Lung (tissue), 12 donors: ENCODE measurements around the gene EXOC6B. TPM values are rescaled to one million over a fixed set of nuclear protein-coding genes. Genes with fewer than 3 reads are reported as not detected.
"Not testable (repeated sequence)": the region's sequence is repeated elsewhere in the genome, so short reads cannot be mapped to it uniquely, and the experiment has no call there.

ENCODE experiments used
- ATAC-seq: fragments of 200-7000 bp; cut with Tn5 transposase; one replicate; pipeline ENCODE4 v1.9.1; 2020; ENCODE audit warnings: moderate number of reproducible peaks; ENCODE audit not compliant: insufficient read depth, low FRiP score
- DNase-seq, 3 donors: peaks; one replicate each; pipeline ENCODE4 v3.0.0-alpha.2; 2013 to 2017
- H3K27ac ChIP-seq, 2 donors: one replicate each; pipeline ENCODE4 v1.5.1; 2013; ENCODE audit warnings: mild to moderate bottlenecking in 2 of 2, moderate library complexity in 2 of 2, control low read depth in 1 of 2, inconsistent platforms in 1 of 2, low read depth in 1 of 2, low read length in 1 of 2
- H3K27me3 ChIP-seq, 3 donors: one replicate each; pipeline ENCODE4 v1.5.1; 2013; ENCODE audit warnings: low read length in 2 of 3; ENCODE audit not compliant: control insufficient read depth in 3 of 3, insufficient read depth in 3 of 3
- H3K36me3 ChIP-seq, 4 donors: one replicate each; pipeline ENCODE4 v1.5.1; 2013; ENCODE audit warnings: low read length in 4 of 4, mild to moderate bottlenecking in 1 of 4, moderate library complexity in 1 of 4; ENCODE audit not compliant: control insufficient read depth in 4 of 4, insufficient read depth in 4 of 4
- H3K4me1 ChIP-seq, 5 donors: one replicate each; pipeline ENCODE4 v1.5.1; 2013; ENCODE audit warnings: low read length in 5 of 5, mild to moderate bottlenecking in 2 of 5, moderate library complexity in 1 of 5; ENCODE audit not compliant: control insufficient read depth in 5 of 5, insufficient read depth in 5 of 5
- H3K4me3 ChIP-seq: one replicate; pipeline ENCODE4 v1.5.1; 2013; ENCODE audit warnings: mild to moderate bottlenecking, control low read depth, moderate library complexity
- H3K9ac ChIP-seq, 2 donors: one replicate each; pipeline ENCODE4 v1.5.1; 2013; ENCODE audit warnings: low read length in 2 of 2, control low read depth in 1 of 2; ENCODE audit not compliant: insufficient read depth in 1 of 2
- H3K9me3 ChIP-seq, 4 donors: one replicate each; pipeline ENCODE4 v1.5.1; 2013; ENCODE audit warnings: low read length in 3 of 4, mild to moderate bottlenecking in 1 of 4, moderate library complexity in 1 of 4; ENCODE audit not compliant: control insufficient read depth in 4 of 4, insufficient read depth in 3 of 4
- CTCF ChIP-seq: IDR thresholded peaks from 2 replicates; pipeline ENCODE4 v1.5.1; 2012; ENCODE audit warnings: mild to moderate bottlenecking; ENCODE audit errors: control extremely low read depth, extremely low read depth
- WGBS, 2 donors: extraction: QIAGEN DNeasy Blood & Tissue Kit; methylation state at CpG; one replicate each; pipeline ENCODE4 v1.1.7; 2013; 5-methylcytosine and 5-hydroxymethylcytosine counted together
- polyA plus RNA-seq, 2 donors: library from polyadenylated mRNA; stranded (reverse); fragments of 200-250 nt; gene quantifications; one replicate each; pipeline ENCODE4 v1.2.1, GENCODE V29; 2013
- total RNA-seq, 2 donors: library from RNA; depleted of rRNA in 1 of 2; stranded (reverse); fragments of >200 nt in 1 of 2; gene quantifications; one replicate each; pipeline ENCODE4 v1.2.1, GENCODE V29; 2014 to 2021
- donor health status: control.
- donor health status: control.
- donor health status: Bipolar disorder and iron deficiency.
- donor health status: healthy.
- donor health status: DM: yes; HTN: yes; CAD: no.

EXOC6B gene
- total and polyA plus RNA-seq, 4 donors = 3.3 to 46.0 (median 12.7) TPM

- Histone ChIP-seq H3K27ac (no peak overlapping the region), H3K9me3 (no peaks in the 10 kb centered on the region), H3K9ac (no peak overlapping the region), H3K4me3 (no peak overlapping the region), H3K27me3 (no peaks in the 10 kb centered on the region), H3K36me3 (peaks cover 3 to 12% (median 4%) of the 10 kb centered on the region in 4 donors), H3K4me1 (no peaks in the 10 kb centered on the region)
- DNase-seq (no peak), ATAC-seq (no peak)
- WGBS, 2 donors = 88 to 90% methylated on average over 2 of the region's 2 CpGs
- TF ChIP-seq CTCF = no peak
Observed at GRCh38 chr2:72497763-72498162, 328.1 kb downstream of the EXOC6B start.

GRCh38 chr2:72496479-72496878 is 329.4 kb downstream of the EXOC6B start:
- H3K27ac ChIP-seq = no peak overlapping the region
- H3K9me3 ChIP-seq = no peaks in the 10 kb centered on the region
- no peaks in the 10 kb centered on the region for H3K4me1 ChIP-seq
- peaks cover 3 to 15% (median 6%) of the 10 kb centered on the region in 4 donors for H3K36me3 ChIP-seq
- ATAC-seq (no peak), DNase-seq (no peak)
- H3K4me3 ChIP-seq = no peak overlapping the region
- H3K9ac ChIP-seq = no peak overlapping the region
- H3K27me3 ChIP-seq = no peaks in the 10 kb centered on the region
- no peak for TF ChIP-seq CTCF

GRCh38 chr2:72494392-72494791 is 331.4 kb downstream of the EXOC6B start:
- Histone ChIP-seq H3K27me3 (no peaks in the 10 kb centered on the region), H3K4me3 (no peak overlapping the region), H3K27ac (no peak overlapping the region), H3K36me3 (peaks cover 3 to 12% (median 6%) of the 10 kb centered on the region in 4 donors), H3K4me1 (no peaks in the 10 kb centered on the region), H3K9ac (no peak overlapping the region), H3K9me3 (no peaks in the 10 kb centered on the region)
- DNase-seq (no peak), ATAC-seq (no peak)
- WGBS, 2 donors = 72 to 76% methylated on average over 1 of the region's 1 CpG
- no peak for TF ChIP-seq CTCF

- H3K4me1 ChIP-seq, H3K27me3 ChIP-seq, ATAC-seq, DNase-seq, H3K9ac ChIP-seq, H3K36me3 ChIP-seq, H3K9me3 ChIP-seq, H3K4me3 ChIP-seq, H3K27ac ChIP-seq: not testable (repeated sequence)
- WGBS, 2 donors = 91 to 96% methylated on average over 1 of the region's 1 CpG
Observed at GRCh38 chr2:72484622-72485021, 341.2 kb downstream of the EXOC6B start.
